Upper lobe of left lung (tissue), 6 donors: Measurements from ENCODE around the gene JUP. TPM values are rescaled to one million over a fixed set of nuclear protein-coding genes. Genes with fewer than 3 reads are reported as not detected.

Experiments used
- ATAC-seq, 2 donors: fragments of 200-7000 bp; cut with Tn5 transposase; one replicate each; pipeline ENCODE4 v1.9.1; 2022; ENCODE audit warnings: mild to moderate bottlenecking in 2 of 2, moderate library complexity in 2 of 2; ENCODE audit not compliant: low FRiP score in 2 of 2
- DNase-seq, 2 donors: peaks; one replicate each; pipeline ENCODE4 v3.0.0-alpha.2; 2019 to 2020
- H3K27ac ChIP-seq, 4 donors: fragments of 200-600 bp; sonication (generic); one replicate each; pipeline ENCODE4 v1.5.1; 2016 to 2019
- H3K27me3 ChIP-seq, 4 donors: fragments of 200-600 bp; sonication (generic); one replicate each; pipeline ENCODE4 v1.5.1; 2017 to 2019
- H3K36me3 ChIP-seq, 4 donors: fragments of 200-600 bp; sonication (generic); one replicate each; pipeline ENCODE4 v1.5.1; 2016 to 2019
- H3K4me1 ChIP-seq, 4 donors: fragments of 200-600 bp; sonication (generic); one replicate each; pipeline ENCODE4 v1.5.1; 2018 to 2019
- H3K4me3 ChIP-seq, 4 donors: fragments of 200-600 bp; sonication (generic); one replicate each; pipeline ENCODE4 v1.5.1; 2017 to 2019; ENCODE audit warnings: mild to moderate bottlenecking in 2 of 4, moderate library complexity in 1 of 4
- H3K9me3 ChIP-seq, 4 donors: fragments of 200-600 bp; sonication (generic); one replicate each; pipeline ENCODE4 v1.5.1; 2018 to 2019
- CTCF ChIP-seq, 6 experiments: fragments of 450-650 bp in 4 of 6; fragments of 200-600 bp in 2 of 6; sonication (generic) in 2 of 6; IDR thresholded peaks; one replicate each; pipeline ENCODE4 v1.5.1; 2016 to 2019; ENCODE audit warnings: antibody characterized with exemption in 6 of 6
- EP300 ChIP-seq, 4 donors: sonication (generic); formaldehyde crosslinking; IDR thresholded peaks; one replicate each; pipeline ENCODE4 v1.5.1; 2017; ENCODE audit warnings: antibody characterized with exemption in 4 of 4, control low read depth in 2 of 4
- POLR2A ChIP-seq, 4 donors: fragments of 450-650 bp; IDR thresholded peaks; one replicate each; pipeline ENCODE4 v1.5.1; 2016 to 2017; ENCODE audit warnings: antibody characterized with exemption in 4 of 4, mild to moderate bottlenecking in 2 of 4
- POLR2AphosphoS5 ChIP-seq, 2 donors: sonication (generic); formaldehyde crosslinking; IDR thresholded peaks; one replicate each; pipeline ENCODE4 v1.5.1; 2017; ENCODE audit warnings: antibody characterized with exemption in 2 of 2
- WGBS, 2 donors: methylation state at CpG; one replicate each; pipeline ENCODE4 v1.1.5; 2017 to 2018; 5-methylcytosine and 5-hydroxymethylcytosine counted together
- total RNA-seq, 6 donors: library from RNA; depleted of rRNA in 4 of 6; stranded (reverse); fragments of >200 nt in 4 of 6; gene quantifications; one replicate each; pipeline versions ENCODE4 v1.1.0 to v1.2.1, GENCODE V29; 2016 to 2021
- donor health status: DM: no; HTN: no; CAD: no; lungs with moderate emphysema.
- donor health status: DM: no; HTN: yes; CAD: no; lungs with severe emphysema.

Gene JUP
- total RNA-seq, 6 donors from 2014 or later, result 120 to 241 (median 143) TPM

GRCh38 chr17:41769346-41769862, 17.1 kb downstream of the JUP start:
- WGBS, 2 donors, result 89 to 97% methylated on average over 3 to 8 of the region's 16 CpGs
- H3K27me3 ChIP-seq, result no peaks in the 10 kb centered on the region
- H3K4me3 ChIP-seq, result no peak overlapping the region
- no peaks in the 10 kb centered on the region for H3K9me3 ChIP-seq
- ATAC-seq (no peak), DNase-seq (peak in 1 of 2 donors; percentile 78)
- H3K36me3 ChIP-seq, result peaks cover 40 to 75% (median 67%) of the 10 kb centered on the region in 4 donors
- peaks cover 23 to 27% (median 27%) of the 10 kb centered on the region in 4 donors for H3K4me1 ChIP-seq
- TF ChIP-seq EP300 (IDR thresholded peaks at IDR 0.05) (no peak), POLR2A (IDR thresholded peaks at IDR 0.05) (no peak), POLR2AphosphoS5 (IDR thresholded peaks at IDR 0.05) (no peak), CTCF (IDR thresholded peaks at IDR 0.05) (no peak)
- no peak overlapping the region for H3K27ac ChIP-seq

GRCh38 chr17:41768682-41769288, 17.7 kb downstream of the JUP start:
- no peaks in the 10 kb centered on the region for H3K9me3 ChIP-seq
- ATAC-seq (no peak), DNase-seq (peak in 1 of 2 donors; percentile 69)
- peaks cover 20 to 21% (median 21%) of the 10 kb centered on the region in 4 donors for H3K4me1 ChIP-seq
- H3K27me3 ChIP-seq, result no peaks in the 10 kb centered on the region
- peaks cover 44 to 80% (median 71%) of the 10 kb centered on the region in 4 donors for H3K36me3 ChIP-seq
- no peak overlapping the region for H3K27ac ChIP-seq
- no peak overlapping the region for H3K4me3 ChIP-seq
- WGBS, 2 donors, result 92 to 96% methylated on average over 19 to 22 of the region's 23 CpGs
- TF ChIP-seq EP300 (IDR thresholded peaks at IDR 0.05) (no peak), CTCF (IDR thresholded peaks at IDR 0.05) (no peak), POLR2A (IDR thresholded peaks at IDR 0.05) (no peak), POLR2AphosphoS5 (IDR thresholded peaks at IDR 0.05) (no peak)

- Histone ChIP-seq H3K4me1 (peaks cover 7 to 8% (median 8%) of the 10 kb centered on the region in 4 donors), H3K36me3 (peaks cover 57 to 93% (median 84%) of the 10 kb centered on the region in 4 donors), H3K27ac (no peak overlapping the region), H3K27me3 (no peaks in the 10 kb centered on the region), H3K4me3 (no peak overlapping the region), H3K9me3 (no peaks in the 10 kb centered on the region)
- no peak for ATAC-seq
- TF ChIP-seq CTCF (IDR thresholded peaks at IDR 0.05), result no peak
- no peak for TF ChIP-seq EP300 (IDR thresholded peaks at IDR 0.05)
- no peak for TF ChIP-seq POLR2A (IDR thresholded peaks at IDR 0.05)
- no peak for TF ChIP-seq POLR2AphosphoS5 (IDR thresholded peaks at IDR 0.05)
- 88 to 93% methylated on average over 13 to 18 of the region's 18 CpGs for WGBS, 2 donors
- peak in 1 of 2 donors; percentile 68 for DNase-seq
Measured at GRCh38 chr17:41767324-41768042, 19.0 kb downstream of the JUP start.

- no peaks in the 10 kb centered on the region for H3K4me1 ChIP-seq
- DNase-seq, result no peak
- H3K27me3 ChIP-seq, result no peaks in the 10 kb centered on the region
- peaks cover 67 to 99% (median 88%) of the 10 kb centered on the region in 4 donors for H3K36me3 ChIP-seq
- no peak for ATAC-seq
- TF ChIP-seq POLR2AphosphoS5 (IDR thresholded peaks at IDR 0.05) (no peak), CTCF (IDR thresholded peaks at IDR 0.05) (no peak), EP300 (IDR thresholded peaks at IDR 0.05) (no peak), POLR2A (IDR thresholded peaks at IDR 0.05) (no peak)
- no peak overlapping the region for H3K4me3 ChIP-seq
- no peaks in the 10 kb centered on the region for H3K9me3 ChIP-seq
- H3K27ac ChIP-seq, result no peak overlapping the region
Measured at GRCh38 chr17:41766135-41766534, 20.4 kb downstream of the JUP start.
